Loucy (cell line): Measurements from ENCODE around the gene RIPOR2.
A peak's percentile ranks its signal among the peaks of the same experiment; 100 is the strongest.

ENCODE experiments used
- H2AFZ ChIP-seq: fragments of 200-600 bp; sonication (generic); 2 replicates; pipeline ENCODE4 v1.6.0; 2016; ENCODE audit warnings: antibody characterized with exemption, mild to moderate bottlenecking, low read length, moderate library complexity
- H3F3A ChIP-seq: fragments of 200-600 bp; 2 replicates; pipeline ENCODE4 v1.6.0; 2016; ENCODE audit warnings: antibody characterized with exemption, low read depth, mild to moderate bottlenecking
- H3K27me3 ChIP-seq: fragments of 200-600 bp; sonication (generic); 2 replicates; pipeline ENCODE4 v1.6.1; 2014; ENCODE audit warnings: low read length, mild to moderate bottlenecking; ENCODE audit not compliant: insufficient read depth, poor library complexity, severe bottlenecking
- H3K36me3 ChIP-seq: fragments of 200-600 bp; sonication (generic); 2 replicates; pipeline ENCODE4 v1.6.1; 2016; ENCODE audit warnings: low read length; ENCODE audit not compliant: insufficient read depth
- H3K4me1 ChIP-seq: fragments of 200-600 bp; sonication (generic); 2 replicates; pipeline ENCODE4 v1.5.1; 2014; ENCODE audit warnings: low read length, mild to moderate bottlenecking; ENCODE audit not compliant: insufficient read depth, poor library complexity, severe bottlenecking
- H3K4me2 ChIP-seq: fragments of 200-600 bp; sonication (generic); 2 replicates; pipeline ENCODE4 v1.6.0; 2014; ENCODE audit warnings: antibody characterized with exemption, low read length, low read depth, mild to moderate bottlenecking; ENCODE audit not compliant: poor library complexity, severe bottlenecking
- H3K4me3 ChIP-seq: fragments of 200-600 bp; sonication (generic); 2 replicates; pipeline ENCODE4 v1.5.1; 2014; ENCODE audit warnings: low read length, mild to moderate bottlenecking, mixed read lengths; ENCODE audit not compliant: poor library complexity, severe bottlenecking
- H3K79me2 ChIP-seq: fragments of 200-600 bp; sonication (generic); 2 replicates; pipeline ENCODE4 v1.6.1; 2014; ENCODE audit warnings: low read length; ENCODE audit not compliant: insufficient read depth
- H3K9ac ChIP-seq: fragments of 200-600 bp; sonication (generic); 2 replicates; pipeline ENCODE4 v1.6.0; 2014; ENCODE audit warnings: mild to moderate bottlenecking, low read depth, low read length, moderate library complexity; ENCODE audit not compliant: poor library complexity, severe bottlenecking
- H3K9me2 ChIP-seq: fragments of 200-600 bp; sonication (generic); replicated peaks from 2 replicates; pipeline ENCODE4 v1.6.1; 2016; ENCODE audit warnings: low read depth, low read length, mixed read lengths
- H3K9me3 ChIP-seq: fragments of 200-600 bp; sonication (generic); 2 replicates; pipeline ENCODE4 v1.6.1; 2014; ENCODE audit warnings: mild to moderate bottlenecking, antibody characterized with exemption, low read length, low read depth; ENCODE audit not compliant: insufficient read depth
- H4K20me1 ChIP-seq: fragments of 200-600 bp; sonication (generic); 2 replicates; pipeline ENCODE4 v1.6.0; 2014; ENCODE audit warnings: antibody characterized with exemption, low read length, mild to moderate bottlenecking; ENCODE audit not compliant: insufficient read depth, poor library complexity, severe bottlenecking
- EZH2phosphoT487 ChIP-seq: fragments of 200-600 bp; IDR thresholded peaks from 2 replicates; pipeline ENCODE4 v1.6.1; 2018; ENCODE audit warnings: antibody characterized with exemption, mild to moderate bottlenecking, moderate library complexity, borderline replicate concordance
- TF ChIP-seq, protein P1 (sequence below): fragments of 200-600 bp; sonication (generic); conservative IDR thresholded peaks from 2 replicates; pipeline ENCODE4 v1.5.1; 2014; ENCODE audit warnings: mild to moderate bottlenecking, antibody characterized with exemption, low read length

The RIPOR2 gene

DNA sequence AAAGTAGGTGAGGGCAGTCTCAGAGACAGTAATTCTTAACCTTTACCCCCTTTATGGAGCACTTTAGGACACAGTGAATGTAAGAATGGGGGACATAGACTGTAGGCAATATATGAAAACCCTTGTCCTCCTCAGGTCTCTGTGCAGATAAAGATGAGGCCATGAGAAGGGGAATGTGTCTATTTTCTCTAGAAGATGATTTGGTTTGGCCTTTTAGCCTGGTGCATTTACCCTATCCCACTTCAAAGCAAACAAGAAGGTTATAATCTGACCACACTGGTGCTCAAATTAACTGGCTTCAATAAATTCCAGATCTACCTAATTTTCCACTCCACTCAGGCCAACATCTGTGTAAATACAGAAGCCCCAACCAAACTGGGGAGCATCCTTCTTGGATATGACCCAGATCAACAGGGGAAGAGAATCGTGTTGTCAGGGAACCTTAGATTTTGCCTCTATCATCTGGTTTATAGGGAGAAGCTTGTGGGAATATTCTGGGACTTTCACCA is 42.4 kb downstream of the RIPOR2 start:
- Histone ChIP-seq H3K36me3 (peaks cover 13% of the 10 kb centered on the region; the same call in 1 of the 2 replicates), H3K9me2 (no peaks in the 10 kb centered on the region), H3K27me3 (no peaks in the 10 kb centered on the region), H3K4me2 (peak overlapping the region; percentile 43), H4K20me1 (peaks cover 17% of the 10 kb centered on the region), H3K9me3 (no peaks in the 10 kb centered on the region), H3K9ac (no peak overlapping the region), H2AFZ (no peak overlapping the region), H3K79me2 (peaks cover 51% of the 10 kb centered on the region), H3F3A (no peaks in the 10 kb centered on the region), H3K4me3 (no peak overlapping the region), H3K4me1 (peaks cover 34% of the 10 kb centered on the region)
- TF ChIP-seq EZH2phosphoT487, result no peak
- TF ChIP-seq, protein P1, sequence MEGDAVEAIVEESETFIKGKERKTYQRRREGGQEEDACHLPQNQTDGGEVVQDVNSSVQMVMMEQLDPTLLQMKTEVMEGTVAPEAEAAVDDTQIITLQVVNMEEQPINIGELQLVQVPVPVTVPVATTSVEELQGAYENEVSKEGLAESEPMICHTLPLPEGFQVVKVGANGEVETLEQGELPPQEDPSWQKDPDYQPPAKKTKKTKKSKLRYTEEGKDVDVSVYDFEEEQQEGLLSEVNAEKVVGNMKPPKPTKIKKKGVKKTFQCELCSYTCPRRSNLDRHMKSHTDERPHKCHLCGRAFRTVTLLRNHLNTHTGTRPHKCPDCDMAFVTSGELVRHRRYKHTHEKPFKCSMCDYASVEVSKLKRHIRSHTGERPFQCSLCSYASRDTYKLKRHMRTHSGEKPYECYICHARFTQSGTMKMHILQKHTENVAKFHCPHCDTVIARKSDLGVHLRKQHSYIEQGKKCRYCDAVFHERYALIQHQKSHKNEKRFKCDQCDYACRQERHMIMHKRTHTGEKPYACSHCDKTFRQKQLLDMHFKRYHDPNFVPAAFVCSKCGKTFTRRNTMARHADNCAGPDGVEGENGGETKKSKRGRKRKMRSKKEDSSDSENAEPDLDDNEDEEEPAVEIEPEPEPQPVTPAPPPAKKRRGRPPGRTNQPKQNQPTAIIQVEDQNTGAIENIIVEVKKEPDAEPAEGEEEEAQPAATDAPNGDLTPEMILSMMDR, result no peak

DNA sequence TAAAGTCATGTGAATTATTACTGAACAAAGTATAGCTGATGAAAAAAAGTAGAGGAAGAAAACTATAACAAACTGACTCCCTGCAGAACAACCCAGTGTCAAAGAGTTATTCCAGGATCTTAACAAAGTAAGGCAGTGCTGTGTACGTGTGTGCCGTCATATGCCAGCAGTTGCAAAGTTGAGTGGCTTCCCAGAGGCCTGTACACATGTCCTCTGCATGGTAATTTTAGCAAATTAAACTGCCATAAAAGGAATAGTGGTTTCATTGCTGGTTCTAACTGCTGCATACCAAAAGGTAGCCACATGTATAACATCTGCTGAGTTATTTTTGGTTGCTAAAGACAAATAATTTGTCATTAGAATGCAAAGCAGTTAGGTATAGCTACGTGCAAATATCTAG is 44.8 kb downstream of the RIPOR2 start:
- Histone ChIP-seq H3K4me2 (peak overlapping the region; percentile 1), H3K9me2 (no peaks in the 10 kb centered on the region), H3F3A (no peaks in the 10 kb centered on the region), H3K79me2 (peaks cover 63% of the 10 kb centered on the region), H2AFZ (no peak overlapping the region), H4K20me1 (peaks cover 17% of the 10 kb centered on the region), H3K9ac (no peak overlapping the region), H3K9me3 (no peaks in the 10 kb centered on the region), H3K36me3 (no peaks in the 10 kb centered on the region), H3K4me1 (peaks cover 34% of the 10 kb centered on the region), H3K4me3 (no peak overlapping the region), H3K27me3 (no peaks in the 10 kb centered on the region)
- TF ChIP-seq, protein P1, result no peak
- no peak for TF ChIP-seq EZH2phosphoT487

DNA sequence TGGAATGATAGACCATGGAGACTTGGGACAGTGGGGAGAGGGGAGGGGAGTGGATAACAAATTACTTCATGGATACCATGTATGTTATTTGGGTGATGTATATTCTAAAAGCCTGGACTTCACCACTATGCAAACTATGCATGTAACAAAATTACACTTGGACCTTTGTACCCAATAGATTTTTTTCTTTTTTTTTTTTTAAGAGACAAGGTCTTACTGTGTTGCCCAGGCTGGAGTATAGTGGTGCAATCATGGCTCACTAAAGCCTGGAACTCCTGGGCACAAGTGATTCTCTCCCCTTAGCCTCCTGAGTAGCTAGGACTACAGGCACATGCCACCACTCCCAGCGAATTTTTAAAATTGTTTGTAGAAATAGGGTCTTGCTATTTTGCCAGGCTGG is 45.3 kb downstream of the RIPOR2 start:
- no peaks in the 10 kb centered on the region for H3K9me2 ChIP-seq
- H3K4me1 ChIP-seq, result peaks cover 34% of the 10 kb centered on the region
- H4K20me1 ChIP-seq, result peaks cover 17% of the 10 kb centered on the region
- H3K79me2 ChIP-seq, result peaks cover 64% of the 10 kb centered on the region
- no peaks in the 10 kb centered on the region for H3F3A ChIP-seq
- no peaks in the 10 kb centered on the region for H3K9me3 ChIP-seq
- no peaks in the 10 kb centered on the region for H3K27me3 ChIP-seq
- H3K9ac ChIP-seq, result no peak overlapping the region
- TF ChIP-seq, protein P1, result no peak
- no peak for TF ChIP-seq EZH2phosphoT487
- no peak overlapping the region for H2AFZ ChIP-seq
- H3K36me3 ChIP-seq, result no peaks in the 10 kb centered on the region
- no peak overlapping the region for H3K4me2 ChIP-seq
- H3K4me3 ChIP-seq, result no peak overlapping the region
